Transverse colon (tissue), 4 donors: Measurements from ENCODE around the gene TP53BP2. TPM values are rescaled to one million over a fixed set of nuclear protein-coding genes. Genes with fewer than 3 reads are reported as not detected.

Experiments used
- DNase-seq: peaks from one replicate; pipeline ENCODE4 v3.0.0-alpha.2; 2019
- H3K27ac ChIP-seq, 4 donors: fragments of 200-600 bp; sonication (generic); 2 replicates each; pipeline ENCODE4 v1.5.1; 2016 to 2018; ENCODE audit warnings: inconsistent platforms in 4 of 4
- H3K27me3 ChIP-seq: fragments of 200-600 bp; sonication (generic); 2 replicates; pipeline ENCODE4 v1.5.1; 2017; ENCODE audit warnings: inconsistent platforms
- H3K36me3 ChIP-seq, 4 donors: fragments of 200-600 bp; sonication (generic); 2 replicates each; pipeline ENCODE4 v1.5.1; 2017 to 2019; ENCODE audit warnings: inconsistent platforms in 4 of 4
- H3K4me1 ChIP-seq, 4 donors: fragments of 200-600 bp; sonication (generic); 2 replicates each; pipeline ENCODE4 v1.5.1; 2017 to 2020; ENCODE audit warnings: inconsistent platforms in 4 of 4
- H3K4me3 ChIP-seq, 4 donors: fragments of 200-600 bp; sonication (generic); 1 replicate in 1 of 4; 2 replicates in 3 of 4; pipeline versions ENCODE4 v1.5.1 to v1.6.1; 2017 to 2019; ENCODE audit warnings: inconsistent platforms in 4 of 4
- H3K9me3 ChIP-seq, 2 donors: fragments of 200-600 bp; sonication (generic); 2 replicates each; pipeline ENCODE4 v1.5.1; 2017 to 2019; ENCODE audit warnings: inconsistent platforms in 2 of 2
- EP300 ChIP-seq: sonication (generic); formaldehyde crosslinking; IDR thresholded peaks from one replicate; pipeline ENCODE4 v1.6.1; 2017; ENCODE audit warnings: antibody characterized with exemption, low read depth
- POLR2A ChIP-seq: fragments of 450-650 bp; IDR thresholded peaks from one replicate; pipeline ENCODE4 v1.6.1; 2016; ENCODE audit warnings: antibody characterized with exemption, mild to moderate bottlenecking, moderate library complexity
- POLR2AphosphoS5 ChIP-seq, 3 donors: sonication (generic); formaldehyde crosslinking; IDR thresholded peaks; one replicate each; pipeline ENCODE4 v1.6.1; 2016; ENCODE audit warnings: antibody characterized with exemption in 3 of 3
- WGBS, 2 donors: methylation state at CpG; one replicate each; pipeline ENCODE4 v1.1.5; 2018; ENCODE audit warnings: low coverage in 1 of 2; 5-methylcytosine and 5-hydroxymethylcytosine counted together
- in situ Hi-C, 4 donors: fragments of 200-750 bp; cut with MboI; loops; one replicate each; pipeline versions ENCODE4 v1.15.0 to v1.15.1; 2017; ENCODE audit warnings: low sequenced_read_pairs in 3 of 4, low pct_ligation_motif_present in 1 of 4, low pct_unique_long_range_greater_than_20kb in 1 of 4
- intact Hi-C: fragments of 100-400 bp; cut with DNase I; formaldehyde crosslinking; loops from one replicate; pipeline ENCODE4 v1.15.1; 2023; ENCODE audit warnings: low total_unique reads
- total RNA-seq, 4 donors: library from RNA; depleted of rRNA; stranded (reverse); fragments of >200 nt; gene quantifications; one replicate each; pipeline ENCODE4 v1.1.0, GENCODE V29; 2016
- TF ChIP-seq, protein P1 (sequence below), 5 experiments: fragments of 200-600 bp in 3 of 5; fragments of 450-650 bp in 2 of 5; sonication (generic) in 3 of 5; IDR thresholded peaks; 1 replicate in 2 of 5; 2 replicates in 3 of 5; pipeline ENCODE4 v1.5.1; 2016 to 2017; ENCODE audit warnings: antibody characterized with exemption in 5 of 5, inconsistent platforms in 3 of 5, mild to moderate bottlenecking in 2 of 5, moderate library complexity in 1 of 5

The TP53BP2 gene
- total RNA-seq, 4 donors from 2014 or later: 11.9 to 82.7 (median 31.2) TPM

DNA sequence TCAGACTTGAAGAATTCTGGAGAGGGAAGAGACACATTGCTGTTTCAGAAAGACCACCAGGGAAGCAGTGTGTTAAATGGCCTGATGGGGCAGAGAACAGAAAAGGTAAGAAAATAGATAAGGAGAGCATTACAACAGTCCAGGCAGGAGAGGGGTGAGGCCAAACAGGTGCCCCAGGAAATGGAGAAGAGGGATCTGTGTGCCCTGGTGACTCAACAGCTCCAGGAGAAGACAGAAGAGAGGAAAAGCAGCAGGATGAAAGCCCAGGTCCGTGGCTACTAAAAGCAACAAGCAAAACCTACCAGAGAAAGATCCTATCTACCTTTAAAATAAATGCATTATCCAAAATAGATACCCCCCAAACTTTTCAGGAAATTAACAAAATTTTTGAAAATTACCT is 9.2 kb downstream of the TP53BP2 start:
- H3K4me3 ChIP-seq: no peak overlapping the region
- H3K9me3 ChIP-seq: no peaks in the 10 kb centered on the region
- peaks cover 6 to 69% (median 29%) of the 10 kb centered on the region in 4 donors for H3K4me1 ChIP-seq
- DNase-seq: no peak
- intact Hi-C loops (no loop called here), in situ Hi-C loops (no loop called here)
- no peak overlapping the region for H3K27ac ChIP-seq
- H3K36me3 ChIP-seq: no peaks in the 10 kb centered on the region
- 67 to 80% methylated on average over 1 of the region's 1 CpG for WGBS, 2 donors
- H3K27me3 ChIP-seq: no peaks in the 10 kb centered on the region
- no peak for TF ChIP-seq EP300

DNA sequence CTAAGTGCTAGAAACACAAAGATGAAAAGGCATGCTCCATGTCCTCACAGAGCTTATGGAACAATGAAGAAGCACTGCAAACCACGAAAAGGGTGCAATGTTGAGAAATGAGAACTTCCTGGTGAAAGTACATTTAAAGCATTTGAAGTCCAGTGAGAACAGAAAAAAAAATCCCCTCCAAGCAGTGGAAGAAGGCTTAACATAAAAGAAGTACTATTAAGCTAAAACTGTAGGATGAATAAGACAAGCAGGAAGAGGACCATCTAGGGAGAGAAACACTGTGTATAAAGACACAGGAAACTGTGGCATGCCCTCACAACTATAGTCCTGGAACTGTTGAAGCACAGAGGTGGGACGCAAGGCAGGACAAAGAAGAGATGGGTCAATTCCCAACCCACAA is 10.0 kb downstream of the TP53BP2 start:
- H3K9me3 ChIP-seq: no peaks in the 10 kb centered on the region
- in situ Hi-C loops: no loop called here
- DNase-seq: no peak
- H3K27ac ChIP-seq: peak overlapping the region in 3 of 4 donors; percentile 24 to 52 (median 34)
- TF ChIP-seq POLR2AphosphoS5 (IDR thresholded peaks at IDR 0.05): no peak
- peaks cover 6 to 63% (median 29%) of the 10 kb centered on the region in 4 donors for H3K4me1 ChIP-seq
- H3K36me3 ChIP-seq: no peaks in the 10 kb centered on the region
- intact Hi-C loops: no loop called here
- H3K27me3 ChIP-seq: no peaks in the 10 kb centered on the region
- 50 to 56% methylated on average over 2 of the region's 2 CpGs for WGBS, 2 donors
- no peak overlapping the region for H3K4me3 ChIP-seq

DNA sequence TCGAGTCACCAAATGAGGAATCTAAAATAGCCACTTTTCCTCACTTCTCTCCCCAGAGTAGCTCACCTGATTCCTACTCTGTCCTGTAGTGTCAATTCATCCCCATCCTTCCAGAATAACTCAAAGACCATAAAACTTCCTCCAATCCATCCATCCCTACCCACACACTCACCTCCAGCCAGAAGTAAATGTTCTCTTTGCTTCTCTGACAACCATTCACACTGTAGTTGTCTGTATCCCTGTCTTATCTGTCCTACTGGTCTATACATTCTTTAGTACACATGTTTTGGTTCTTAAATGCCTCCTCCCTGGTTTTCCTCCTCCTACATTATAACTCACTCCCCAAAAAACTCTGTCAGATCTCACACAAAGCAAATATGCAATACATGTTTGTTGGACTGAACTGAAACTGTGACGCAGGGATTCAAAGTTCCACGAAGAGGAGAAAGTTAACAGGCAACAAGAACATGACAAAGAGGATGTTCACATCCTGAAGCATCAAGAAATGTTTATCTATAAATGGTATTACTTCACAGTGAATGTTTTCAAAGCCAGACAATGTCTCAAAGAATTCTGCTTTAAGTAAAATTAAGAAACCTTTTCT is 11.0 kb downstream of the TP53BP2 start:
- in situ Hi-C loops: no loop called here
- H3K27me3 ChIP-seq: no peaks in the 10 kb centered on the region
- H3K36me3 ChIP-seq: no peaks in the 10 kb centered on the region
- H3K4me3 ChIP-seq: no peak overlapping the region
- H3K4me1 ChIP-seq: peaks cover 6 to 59% (median 27%) of the 10 kb centered on the region in 4 donors
- WGBS, 2 donors: 57 to 68% methylated on average over 2 to 3 of the region's 3 CpGs
- intact Hi-C loops: no loop called here
- TF ChIP-seq POLR2A (no peak), POLR2AphosphoS5 (IDR thresholded peaks at IDR 0.05) (peak in 1 of 3 donors; percentile 25)
- no peaks in the 10 kb centered on the region for H3K9me3 ChIP-seq
- H3K27ac ChIP-seq: peak overlapping the region; percentile 24 to 52 (median 29)
- DNase-seq: no peak

DNA sequence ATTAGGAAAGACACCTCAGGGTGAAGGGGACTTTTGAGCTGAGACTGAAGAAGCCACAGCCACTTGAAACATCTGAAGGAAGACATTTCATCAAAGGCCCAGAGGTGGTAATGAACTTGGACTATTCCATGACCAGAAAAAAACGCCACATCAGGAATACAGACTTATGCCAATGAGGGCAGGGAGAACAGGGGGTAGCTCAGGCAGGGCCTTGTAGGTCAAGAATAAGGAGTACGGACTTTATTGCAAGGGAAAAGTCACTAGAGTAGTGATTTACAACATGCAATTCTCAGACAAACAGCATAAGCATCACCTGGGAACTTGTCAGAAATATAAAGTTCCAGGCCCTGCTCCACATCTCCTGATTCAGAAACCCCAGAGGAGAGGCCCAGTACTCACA is 11.8 kb downstream of the TP53BP2 start:
- DNase-seq: no peak
- H3K4me1 ChIP-seq: peaks cover 6 to 59% (median 27%) of the 10 kb centered on the region in 4 donors
- no peak overlapping the region for H3K4me3 ChIP-seq
- peak overlapping the region in 1 of 4 donors; percentile 33 for H3K27ac ChIP-seq
- no peaks in the 10 kb centered on the region for H3K36me3 ChIP-seq
- intact Hi-C loops (no loop called here), in situ Hi-C loops (no loop called here)
- H3K27me3 ChIP-seq: no peaks in the 10 kb centered on the region
- 66 to 68% methylated on average over 2 of the region's 2 CpGs for WGBS, 2 donors
- H3K9me3 ChIP-seq: no peaks in the 10 kb centered on the region
- TF ChIP-seq, protein P1, sequence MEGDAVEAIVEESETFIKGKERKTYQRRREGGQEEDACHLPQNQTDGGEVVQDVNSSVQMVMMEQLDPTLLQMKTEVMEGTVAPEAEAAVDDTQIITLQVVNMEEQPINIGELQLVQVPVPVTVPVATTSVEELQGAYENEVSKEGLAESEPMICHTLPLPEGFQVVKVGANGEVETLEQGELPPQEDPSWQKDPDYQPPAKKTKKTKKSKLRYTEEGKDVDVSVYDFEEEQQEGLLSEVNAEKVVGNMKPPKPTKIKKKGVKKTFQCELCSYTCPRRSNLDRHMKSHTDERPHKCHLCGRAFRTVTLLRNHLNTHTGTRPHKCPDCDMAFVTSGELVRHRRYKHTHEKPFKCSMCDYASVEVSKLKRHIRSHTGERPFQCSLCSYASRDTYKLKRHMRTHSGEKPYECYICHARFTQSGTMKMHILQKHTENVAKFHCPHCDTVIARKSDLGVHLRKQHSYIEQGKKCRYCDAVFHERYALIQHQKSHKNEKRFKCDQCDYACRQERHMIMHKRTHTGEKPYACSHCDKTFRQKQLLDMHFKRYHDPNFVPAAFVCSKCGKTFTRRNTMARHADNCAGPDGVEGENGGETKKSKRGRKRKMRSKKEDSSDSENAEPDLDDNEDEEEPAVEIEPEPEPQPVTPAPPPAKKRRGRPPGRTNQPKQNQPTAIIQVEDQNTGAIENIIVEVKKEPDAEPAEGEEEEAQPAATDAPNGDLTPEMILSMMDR (IDR thresholded peaks at IDR 0.05): no peak
- no peak for TF ChIP-seq EP300
- TF ChIP-seq POLR2AphosphoS5 (IDR thresholded peaks at IDR 0.05): no peak
- TF ChIP-seq POLR2A: no peak

DNA sequence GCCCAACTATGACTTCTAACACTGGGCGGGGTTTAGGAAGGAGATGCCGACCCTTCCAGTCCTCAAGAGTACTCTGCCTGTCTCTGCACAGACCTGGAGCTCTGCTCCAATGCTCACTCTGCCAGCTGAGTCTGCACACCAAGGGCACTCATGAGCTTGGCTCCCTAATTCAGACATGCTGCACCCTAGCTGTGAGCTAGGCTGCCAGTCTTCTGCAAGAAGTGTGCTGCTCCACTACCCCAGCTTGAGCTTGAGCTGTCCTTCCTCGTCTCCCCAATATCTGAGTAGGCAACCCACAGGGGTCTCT is 13.2 kb downstream of the TP53BP2 start:
- DNase-seq: no peak
- WGBS, 2 donors: 40 to 59% methylated on average over 2 to 3 of the region's 3 CpGs

More for the DNA sequence above, 13.2 kb downstream of the TP53BP2 start:
- no peaks in the 10 kb centered on the region for H3K9me3 ChIP-seq
- no peak overlapping the region for H3K4me3 ChIP-seq
- no peaks in the 10 kb centered on the region for H3K36me3 ChIP-seq
- TF ChIP-seq POLR2A (no peak), POLR2AphosphoS5 (IDR thresholded peaks at IDR 0.05) (no peak), EP300 (no peak)
- TF ChIP-seq, protein P1 (IDR thresholded peaks at IDR 0.05): no peak
- H3K27me3 ChIP-seq: no peaks in the 10 kb centered on the region
- H3K27ac ChIP-seq: peak overlapping the region; percentile 49 to 62 (median 54)
- peaks cover 6 to 52% (median 25%) of the 10 kb centered on the region in 4 donors for H3K4me1 ChIP-seq
- in situ Hi-C loops (no loop called here), intact Hi-C loops (no loop called here)
